GM12878 (cell line): ENCODE measurements around the gene OR6K6. TPM values are rescaled to one million over a fixed set of nuclear protein-coding genes. Genes with fewer than 3 reads are reported as not detected.
A peak's percentile ranks its signal among the peaks of the same experiment; 100 is the strongest.

ENCODE experiments used
- ATF7 ChIP-seq: fragments of 450-650 bp; IDR thresholded peaks from 2 replicates; pipeline ENCODE4 v1.6.1; 2016; ENCODE audit warnings: low read depth, mild to moderate bottlenecking
- BCL11A ChIP-seq: IDR thresholded peaks from 2 replicates; pipeline ENCODE4 v1.6.1; 2011; ENCODE audit warnings: low read depth, low read length
- CBX3 ChIP-seq: fragments of 200-600 bp; sonication (generic); IDR thresholded peaks from 2 replicates; pipeline ENCODE4 v1.6.1; 2016; ENCODE audit warnings: low read depth, borderline replicate concordance
- CHD1 ChIP-seq: IDR thresholded peaks from 2 replicates; pipeline ENCODE4 v1.6.1; 2012; ENCODE audit warnings: low read depth, low read length, improper control_type of control experiment
- CHD4 ChIP-seq: fragments of 200-600 bp; sonication (generic); IDR thresholded peaks from 2 replicates; pipeline ENCODE4 v1.6.1; 2016; ENCODE audit warnings: mild to moderate bottlenecking
- CREB1 ChIP-seq: IDR thresholded peaks from 2 replicates; pipeline ENCODE4 v1.6.1; 2012; ENCODE audit warnings: low read depth, mild to moderate bottlenecking, inconsistent platforms
- E4F1 ChIP-seq: fragments of 450-650 bp; IDR thresholded peaks from 2 replicates; pipeline ENCODE4 v1.6.1; 2018; ENCODE audit warnings: borderline replicate concordance, mild to moderate bottlenecking; ENCODE audit not compliant: partially characterized antibody
- EP300 ChIP-seq, 2 experiments: fragments of 150-350 bp in 1 of 2; IDR thresholded peaks; 2 replicates each; pipeline ENCODE4 v1.6.1; 2011 to 2012; ENCODE audit warnings: low read depth in 2 of 2, low read length in 2 of 2, borderline replicate concordance in 1 of 2, improper control_type of control experiment in 1 of 2, inconsistent platforms in 1 of 2; ENCODE audit not compliant: control insufficient read depth in 1 of 2
- JUNB ChIP-seq: IDR thresholded peaks from 2 replicates; pipeline ENCODE4 v1.6.1; 2016; ENCODE audit warnings: antibody characterized with exemption, mild to moderate bottlenecking
- MTA2 ChIP-seq: fragments of 450-650 bp; IDR thresholded peaks from 2 replicates; pipeline ENCODE4 v1.6.1; 2016; ENCODE audit warnings: low read depth, mild to moderate bottlenecking, moderate library complexity
- NFYB ChIP-seq: IDR thresholded peaks from 2 replicates; pipeline ENCODE4 v1.6.1; 2011; ENCODE audit warnings: low read depth, mild to moderate bottlenecking, low read length, improper control_type of control experiment, moderate library complexity; ENCODE audit not compliant: insufficient read depth
- PRDM15 ChIP-seq: fragments of 450-650 bp; formaldehyde crosslinking; IDR thresholded peaks from 2 replicates; pipeline ENCODE4 v1.4.0; 2020; ENCODE audit warnings: mild to moderate bottlenecking, moderate library complexity
- SMAD5 ChIP-seq: IDR thresholded peaks from 2 replicates; pipeline ENCODE4 v1.6.1; 2016; ENCODE audit warnings: antibody characterized with exemption, low read depth
- STAT3 ChIP-seq: IDR thresholded peaks from 2 replicates; pipeline ENCODE4 v1.6.1; 2011; ENCODE audit warnings: low read depth, low read length, improper control_type of control experiment
- TBL1XR1 ChIP-seq: IDR thresholded peaks from 2 replicates; pipeline ENCODE4 v1.6.1; 2012; ENCODE audit warnings: low read depth, low read length, improper control_type of control experiment
- ZNF24 ChIP-seq: fragments of 450-650 bp; IDR thresholded peaks from 2 replicates; pipeline ENCODE4 v1.6.1; 2017; ENCODE audit warnings: antibody characterized with exemption, mild to moderate bottlenecking
- polyA plus RNA-seq, 11 experiments: library from polyadenylated mRNA; depleted of rRNA in 4 of 11; unstranded in 6 of 11; stranded (reverse) in 5 of 11; fragments of >200 nt; fragmentation: Nextera tagmentation in 4 of 11; fragmentation: Illumina TruSeq in 1 of 11; extraction: Ambion mirVana in 4 of 11; extraction: Trizol in 1 of 11; gene quantifications; 1 replicate in 1 of 11; 2 replicates in 10 of 11; pipeline versions ENCODE4 v1.2.1 to v1.2.3, GENCODE V29; 2011 to 2016; ENCODE audit warnings: inconsistent platforms in 2 of 11, missing spikeins in 2 of 11, low read depth in 1 of 11
- total RNA-seq, 4 experiments: library from RNA; depleted of rRNA in 3 of 4; stranded (reverse); fragments of >200 nt in 3 of 4; fragmentation: Illumina TruSeq in 1 of 4; extraction: Trizol in 1 of 4; gene quantifications; 2 replicates each; pipeline versions ENCODE4 v1.2.1 to v1.2.3, GENCODE V29; 2013 to 2021
- TF ChIP-seq, protein P1 (sequence below): IDR thresholded peaks from 2 replicates; pipeline ENCODE4 v1.6.1; 2012; ENCODE audit warnings: mild to moderate bottlenecking, low read depth, low read length
- TF ChIP-seq, protein P2 (sequence below): fragments of 450-650 bp; IDR thresholded peaks from 2 replicates; pipeline ENCODE4 v1.6.1; 2017; ENCODE audit warnings: low read depth, mild to moderate bottlenecking, moderate library complexity

Gene OR6K6
- total and polyA plus RNA-seq, 10 of the 15 experiments (the other 5 are each of a cell fraction or from before 2014, with no cell fraction given), result not detected

GRCh38 chr1:158716335-158716734 is 38.2 kb upstream of the OR6K6 start (continued):
- TF ChIP-seq PRDM15 (CRISPR knock-in tag) (no peak), CHD1 (no peak), CBX3 (no peak), BCL11A (peak; percentile 22; the same call in 1 of the 2 replicates), SMAD5 (no peak), EP300 (IDR thresholded peaks at IDR 0.05; ENCODE audit: borderline replicate concordance in 1 of 2, control insufficient read depth in 1 of 2, low read depth in 2 of 2, low read length in 2 of 2) (0 out of 4 replicates have a peak, but pooled peaks of 1 of the 2 experiments have one; percentile 38), STAT3 (no peak), MTA2 (peak; percentile 61), ZNF24 (no peak), TBL1XR1 (no peak), E4F1 (no peak), ATF7 (peak; percentile 92), CREB1 (no peak), JUNB (peak; percentile 90), NFYB (no peak), CHD4 (no peak)
- TF ChIP-seq, protein P1, sequence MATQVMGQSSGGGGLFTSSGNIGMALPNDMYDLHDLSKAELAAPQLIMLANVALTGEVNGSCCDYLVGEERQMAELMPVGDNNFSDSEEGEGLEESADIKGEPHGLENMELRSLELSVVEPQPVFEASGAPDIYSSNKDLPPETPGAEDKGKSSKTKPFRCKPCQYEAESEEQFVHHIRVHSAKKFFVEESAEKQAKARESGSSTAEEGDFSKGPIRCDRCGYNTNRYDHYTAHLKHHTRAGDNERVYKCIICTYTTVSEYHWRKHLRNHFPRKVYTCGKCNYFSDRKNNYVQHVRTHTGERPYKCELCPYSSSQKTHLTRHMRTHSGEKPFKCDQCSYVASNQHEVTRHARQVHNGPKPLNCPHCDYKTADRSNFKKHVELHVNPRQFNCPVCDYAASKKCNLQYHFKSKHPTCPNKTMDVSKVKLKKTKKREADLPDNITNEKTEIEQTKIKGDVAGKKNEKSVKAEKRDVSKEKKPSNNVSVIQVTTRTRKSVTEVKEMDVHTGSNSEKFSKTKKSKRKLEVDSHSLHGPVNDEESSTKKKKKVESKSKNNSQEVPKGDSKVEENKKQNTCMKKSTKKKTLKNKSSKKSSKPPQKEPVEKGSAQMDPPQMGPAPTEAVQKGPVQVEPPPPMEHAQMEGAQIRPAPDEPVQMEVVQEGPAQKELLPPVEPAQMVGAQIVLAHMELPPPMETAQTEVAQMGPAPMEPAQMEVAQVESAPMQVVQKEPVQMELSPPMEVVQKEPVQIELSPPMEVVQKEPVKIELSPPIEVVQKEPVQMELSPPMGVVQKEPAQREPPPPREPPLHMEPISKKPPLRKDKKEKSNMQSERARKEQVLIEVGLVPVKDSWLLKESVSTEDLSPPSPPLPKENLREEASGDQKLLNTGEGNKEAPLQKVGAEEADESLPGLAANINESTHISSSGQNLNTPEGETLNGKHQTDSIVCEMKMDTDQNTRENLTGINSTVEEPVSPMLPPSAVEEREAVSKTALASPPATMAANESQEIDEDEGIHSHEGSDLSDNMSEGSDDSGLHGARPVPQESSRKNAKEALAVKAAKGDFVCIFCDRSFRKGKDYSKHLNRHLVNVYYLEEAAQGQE, result no peak
- TF ChIP-seq, protein P2, sequence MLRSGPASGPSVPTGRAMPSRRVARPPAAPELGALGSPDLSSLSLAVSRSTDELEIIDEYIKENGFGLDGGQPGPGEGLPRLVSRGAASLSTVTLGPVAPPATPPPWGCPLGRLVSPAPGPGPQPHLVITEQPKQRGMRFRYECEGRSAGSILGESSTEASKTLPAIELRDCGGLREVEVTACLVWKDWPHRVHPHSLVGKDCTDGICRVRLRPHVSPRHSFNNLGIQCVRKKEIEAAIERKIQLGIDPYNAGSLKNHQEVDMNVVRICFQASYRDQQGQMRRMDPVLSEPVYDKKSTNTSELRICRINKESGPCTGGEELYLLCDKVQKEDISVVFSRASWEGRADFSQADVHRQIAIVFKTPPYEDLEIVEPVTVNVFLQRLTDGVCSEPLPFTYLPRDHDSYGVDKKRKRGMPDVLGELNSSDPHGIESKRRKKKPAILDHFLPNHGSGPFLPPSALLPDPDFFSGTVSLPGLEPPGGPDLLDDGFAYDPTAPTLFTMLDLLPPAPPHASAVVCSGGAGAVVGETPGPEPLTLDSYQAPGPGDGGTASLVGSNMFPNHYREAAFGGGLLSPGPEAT, result 0 out of 2 replicates have a peak, but pooled peaks have one; percentile 33
